A549 (cell line): ENCODE data around the gene LCN6. TPM values are rescaled to one million over a fixed set of nuclear protein-coding genes. Genes with fewer than 3 reads are reported as not detected.

Experiments
- ATAC-seq, 2 experiments: fragments of 200-7000 bp in 1 of 2; fragments of >200 bp in 1 of 2; cut with Nextera tagmentation in 1 of 2; cut with Tn5 transposase in 1 of 2; 3 replicates each; pipeline versions ENCODE4 v1.8.0 to v1.9.1; 2018 to 2020; ENCODE audit warnings: mild to moderate bottlenecking in 1 of 2, moderate library complexity in 1 of 2
- CTCF ChIA-PET: fragments of 300-600 bp; sonication (Branson Sonifier 250); formaldehyde crosslinking; extraction: SDS; loops from one replicate; lab custom pipeline; 2021; ENCODE audit warnings: antibody characterized with exemption, inconsistent platforms; lab: Yijun Ruan, JAX
- POLR2A ChIA-PET: fragments of 350-600 bp; formaldehyde crosslinking; extraction: SDS; loops from one replicate; lab custom pipeline; 2021; ENCODE audit warnings: antibody characterized with exemption, inconsistent platforms; lab: Yijun Ruan, JAX
- DNase-seq, 2 experiments: peaks; one replicate each; pipeline versions ENCODE4 v3.0.0 to v3.0.0-alpha.2; 2011 to 2016; ENCODE audit warnings: low read depth in 1 of 2, low spot score in 1 of 2
- FAIRE-seq: peaks from 2 replicates; lab custom pipeline; 2011; peaks lifted over from hg19 to GRCh38; lab: Jason Lieb, UNC
- H3K27ac ChIP-seq, 2 experiments: fragments of >200 bp; sonication (Bioruptor Twin); formaldehyde crosslinking; 3 replicates each; pipeline ENCODE4 v1.5.1; 2016 to 2017
- H3K4me1 ChIP-seq: fragments of >200 bp; sonication (Bioruptor Twin); formaldehyde crosslinking; 3 replicates; pipeline ENCODE4 v1.6.1; 2016
- H3K4me2 ChIP-seq: fragments of >200 bp; sonication (Bioruptor Twin); formaldehyde crosslinking; 3 replicates; pipeline ENCODE4 v1.6.1; 2016
- H3K4me3 ChIP-seq: fragments of >200 bp; sonication (Bioruptor Twin); formaldehyde crosslinking; 3 replicates; pipeline ENCODE4 v1.5.1; 2016
- H3K9me3 ChIP-seq: fragments of >200 bp; sonication (Bioruptor Twin); formaldehyde crosslinking; 3 replicates; pipeline ENCODE4 v1.6.1; 2016
- ATOH8 ChIP-seq: fragments of 250-450 bp; sonication (Bioruptor Pico); IDR thresholded peaks from 2 replicates; pipeline ENCODE4 v1.5.0; 2020; ENCODE audit warnings: low read depth, mild to moderate bottlenecking, moderate library complexity
- CBX8 ChIP-seq: fragments of 200-600 bp; sonication (generic); IDR thresholded peaks from 2 replicates; pipeline ENCODE4 v1.6.1; 2016
- CTCF ChIP-seq: fragments of >200 bp; sonication (Bioruptor Twin); formaldehyde crosslinking; IDR thresholded peaks from 3 replicates; pipeline ENCODE4 v1.5.1; 2016
- ESRRA ChIP-seq: fragments of 150-350 bp; IDR thresholded peaks from 2 replicates; pipeline ENCODE4 v1.6.1; 2014; ENCODE audit warnings: mild to moderate bottlenecking, low read length, borderline replicate concordance
- FOSL2 ChIP-seq, 2 experiments: fragments of 450-650 bp in 1 of 2; fragments of >200 bp in 1 of 2; sonication (Bioruptor Twin) in 1 of 2; formaldehyde crosslinking; IDR thresholded peaks; 2 replicates each; pipeline versions ENCODE4 v1.5.0 to v1.6.1; 2016 to 2020; ENCODE audit warnings: mild to moderate bottlenecking in 1 of 2, moderate library complexity in 1 of 2
- FOXS1 ChIP-seq: fragments of 250-450 bp; sonication (Bioruptor Pico); IDR thresholded peaks from 2 replicates; pipeline ENCODE4 v1.5.0; 2020; ENCODE audit warnings: mild to moderate bottlenecking, moderate library complexity
- GATA3 ChIP-seq: IDR thresholded peaks from 2 replicates; pipeline ENCODE4 v1.6.1; 2012; ENCODE audit warnings: borderline replicate concordance
- HDAC2 ChIP-seq: fragments of 200-600 bp; sonication (generic); IDR thresholded peaks from 2 replicates; pipeline ENCODE4 v1.6.1; 2016
- HOXA7 ChIP-seq: fragments of 250-450 bp; sonication (Bioruptor Pico); IDR thresholded peaks from 2 replicates; pipeline ENCODE4 v1.5.0; 2020; ENCODE audit warnings: mild to moderate bottlenecking, moderate library complexity
- HOXB13 ChIP-seq: fragments of 250-450 bp; sonication (Bioruptor Pico); IDR thresholded peaks from 2 replicates; pipeline ENCODE4 v1.5.0; 2020; ENCODE audit warnings: low read depth, mild to moderate bottlenecking, moderate library complexity
- MAFK ChIP-seq: fragments of 450-650 bp; IDR thresholded peaks from 2 replicates; pipeline ENCODE4 v1.6.1; 2014; ENCODE audit not compliant: partially characterized antibody
- MAX ChIP-seq: IDR thresholded peaks from 2 replicates; pipeline ENCODE4 v1.6.1; 2012
- PBX3 ChIP-seq: IDR thresholded peaks from 2 replicates; pipeline ENCODE4 v1.6.1; 2012
- RAD21 ChIP-seq, 2 experiments: fragments of >200 bp in 1 of 2; sonication (Bioruptor Twin) in 1 of 2; formaldehyde crosslinking in 1 of 2; IDR thresholded peaks in 1 of 2; conservative IDR thresholded peaks in 1 of 2; 2 replicates in 1 of 2; 3 replicates in 1 of 2; pipeline ENCODE4 v1.6.1; 2012 to 2018; ENCODE audit warnings: inconsistent platforms in 1 of 2
- RARB ChIP-seq: fragments of 250-450 bp; sonication (Bioruptor Pico); IDR thresholded peaks from 2 replicates; pipeline ENCODE4 v1.8.0; 2021; ENCODE audit warnings: mild to moderate bottlenecking, moderate library complexity
- RCOR1 ChIP-seq: fragments of 150-350 bp; IDR thresholded peaks from 2 replicates; pipeline ENCODE4 v1.6.1; 2014; ENCODE audit warnings: antibody characterized with exemption, low read length, low read depth
- RFX5 ChIP-seq: fragments of 450-650 bp; IDR thresholded peaks from 2 replicates; pipeline ENCODE4 v1.7.1; 2014; ENCODE audit warnings: antibody characterized with exemption, mild to moderate bottlenecking, moderate library complexity
- RNF2 ChIP-seq: fragments of 200-600 bp; sonication (generic); IDR thresholded peaks from 2 replicates; pipeline ENCODE4 v1.6.1; 2016; ENCODE audit warnings: low read depth, mild to moderate bottlenecking, antibody characterized with exemption, moderate library complexity, borderline replicate concordance
- USF2 ChIP-seq: fragments of 450-650 bp; IDR thresholded peaks from 2 replicates; pipeline ENCODE4 v1.6.1; 2014; ENCODE audit warnings: antibody characterized with exemption
- ZFP36 ChIP-seq: fragments of 450-650 bp; IDR thresholded peaks from 2 replicates; pipeline ENCODE4 v1.6.1; 2014; ENCODE audit warnings: borderline replicate concordance; ENCODE audit not compliant: partially characterized antibody
- WGBS: methylation state at CpG from one replicate; pipeline ENCODE4 v1.1.6; 2017; ENCODE audit errors: missing lambda C conversion rate; 5-methylcytosine and 5-hydroxymethylcytosine counted together
- polyA plus RNA-seq, 4 experiments: library from polyadenylated mRNA; depleted of rRNA in 3 of 4; stranded (reverse); fragments of >200 nt; fragmentation: RNase III in 1 of 4; extraction: RNeasy Plus Mini Kit Qiagen cat#74134 plus additional on column Dnase treatment in 1 of 4; gene quantifications; 2 replicates in 3 of 4; 3 replicates in 1 of 4; pipeline ENCODE4 v1.2.3, GENCODE V29; 2011 to 2017

Gene LCN6
- polyA plus RNA-seq, 2 of the 4 experiments (the other 2 are of a cell fraction): not detected

GRCh38 chr9:136777359-136777758, 29.0 kb upstream of the LCN6 start:
- DNase-seq (no peak), ATAC-seq (no peak), FAIRE-seq (no peak)
- CTCF ChIA-PET: interaction anchor here (0.7 to 28.0 kb wide), 10 partner anchors 1 to 469 kb away, joined by 3 to 625 read pairs (median 4); partner anchors contain the start of genes LCN15, LCN8 and TMEM141
- Histone ChIP-seq H3K4me3 (no peak overlapping the region), H3K4me1 (peaks cover 9% of the 10 kb centered on the region; the same call in 2 of the 3 replicates), H3K4me2 (no peak overlapping the region), H3K9me3 (peaks cover 11% of the 10 kb centered on the region; the same call in 2 of the 3 replicates), H3K27ac (no peak overlapping the region)
- POLR2A ChIA-PET: no interaction called here
- TF ChIP-seq HOXA7 (CRISPR knock-in tag): no peak
- no peak for TF ChIP-seq CTCF
- WGBS: 56% methylated on average over 14 of the region's 14 CpGs

GRCh38 chr9:136776947-136777346, 28.6 kb upstream of the LCN6 start:
- no peak for DNase-seq
- Histone ChIP-seq H3K9me3 (peaks cover 11% of the 10 kb centered on the region; the same call in 2 of the 3 replicates), H3K4me3 (no peak overlapping the region), H3K4me1 (peaks cover 9% of the 10 kb centered on the region; the same call in 2 of the 3 replicates), H3K27ac (no peak overlapping the region), H3K4me2 (no peak overlapping the region)
- ChIA-PET POLR2A (no interaction called here), CTCF (interaction anchor here (0.7 to 28.0 kb wide), 8 partner anchors 1 to 252 kb away, joined by 3 to 625 read pairs (median 4); partner anchors contain the start of genes LCN15, LCN8 and TMEM141)
- 89% methylated on average over 7 of the region's 7 CpGs for WGBS
- no peak for TF ChIP-seq MAX
- TF ChIP-seq FOSL2 (IDR thresholded peaks at IDR 0.05): no peak
- TF ChIP-seq FOSL2 (CRISPR knock-in tag; IDR thresholded peaks at IDR 0.05): no peak
- no peak for TF ChIP-seq RFX5
- TF ChIP-seq MAFK: no peak
- no peak for TF ChIP-seq ATOH8 (CRISPR knock-in tag)
- no peak for TF ChIP-seq PBX3
- TF ChIP-seq CBX8: no peak
- TF ChIP-seq RARB (CRISPR knock-in tag): no peak
- no peak for TF ChIP-seq ZFP36
- no peak for TF ChIP-seq ESRRA
- no peak for TF ChIP-seq RCOR1
- no peak for TF ChIP-seq FOXS1 (CRISPR knock-in tag)
- TF ChIP-seq HOXB13 (CRISPR knock-in tag): no peak
- TF ChIP-seq GATA3: no peak
- no peak for TF ChIP-seq USF2
- TF ChIP-seq RAD21 (conservative IDR thresholded peaks at IDR 0.05 in 1 of 2, IDR thresholded peaks at IDR 0.05 in 1 of 2): no peak
- FAIRE-seq: no peak
- ATAC-seq: no peak

GRCh38 chr9:136775191-136775590, 26.9 kb upstream of the LCN6 start:
- H3K27ac ChIP-seq: no peak overlapping the region
- no peak for TF ChIP-seq HDAC2
- no peak for TF ChIP-seq HOXB13 (CRISPR knock-in tag)
- TF ChIP-seq USF2: no peak
- no peak for TF ChIP-seq RNF2
- TF ChIP-seq, all 56 proteins: peak for 0
- ATAC-seq (no peak), DNase-seq (no peak), FAIRE-seq (no peak)
- Histone ChIP-seq H3K4me2 (no peak overlapping the region), H3K4me3 (no peak overlapping the region), H3K4me1 (peaks cover 3% of the 10 kb centered on the region; the same call in 1 of the 3 replicates), H3K9me3 (peaks cover 11% of the 10 kb centered on the region; the same call in 2 of the 3 replicates)
- CTCF ChIA-PET: interaction anchor here (1.0 to 28.0 kb wide), 6 partner anchors 3 to 254 kb away, joined by 3 to 625 read pairs (median 6); partner anchors contain the start of genes LCN15, LCN8 and TMEM141
- 87% methylated on average over 5 of the region's 6 CpGs for WGBS
- POLR2A ChIA-PET: no interaction called here
